ENCODE measurements around the gene PPP6R3.
A peak's percentile ranks its signal among the peaks of the same experiment; 100 is the strongest.
"Not testable (repeated sequence)": the region's sequence is repeated elsewhere in the genome, so short reads cannot be mapped to it uniquely, and the experiment has no call there.

PPP6R3 gene

GRCh38 chr11:68457898-68458249 lies 2.7 kb upstream of the PPP6R3 start:
- DNase-seq, result no peak

DNA sequence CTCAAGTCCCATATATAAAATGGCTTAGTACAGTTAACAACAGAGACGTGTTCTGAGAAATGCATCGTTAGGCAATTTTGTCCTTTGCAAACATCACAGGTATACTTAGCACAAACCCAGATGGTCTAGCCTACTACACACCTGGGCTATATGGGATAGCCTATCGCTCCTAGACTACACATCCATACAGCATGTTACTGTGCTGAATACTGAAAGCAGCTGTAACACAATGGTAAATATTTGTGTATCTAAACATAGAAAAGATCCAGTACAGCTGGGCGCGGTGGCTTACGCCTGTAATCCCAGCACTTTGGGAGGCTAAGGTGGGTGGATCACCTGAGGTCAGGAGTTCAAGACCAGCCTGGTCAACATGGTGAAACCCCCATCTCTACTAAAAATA lies 2.2 kb upstream of the PPP6R3 start:
- not testable (repeated sequence) for DNase-seq

DNA sequence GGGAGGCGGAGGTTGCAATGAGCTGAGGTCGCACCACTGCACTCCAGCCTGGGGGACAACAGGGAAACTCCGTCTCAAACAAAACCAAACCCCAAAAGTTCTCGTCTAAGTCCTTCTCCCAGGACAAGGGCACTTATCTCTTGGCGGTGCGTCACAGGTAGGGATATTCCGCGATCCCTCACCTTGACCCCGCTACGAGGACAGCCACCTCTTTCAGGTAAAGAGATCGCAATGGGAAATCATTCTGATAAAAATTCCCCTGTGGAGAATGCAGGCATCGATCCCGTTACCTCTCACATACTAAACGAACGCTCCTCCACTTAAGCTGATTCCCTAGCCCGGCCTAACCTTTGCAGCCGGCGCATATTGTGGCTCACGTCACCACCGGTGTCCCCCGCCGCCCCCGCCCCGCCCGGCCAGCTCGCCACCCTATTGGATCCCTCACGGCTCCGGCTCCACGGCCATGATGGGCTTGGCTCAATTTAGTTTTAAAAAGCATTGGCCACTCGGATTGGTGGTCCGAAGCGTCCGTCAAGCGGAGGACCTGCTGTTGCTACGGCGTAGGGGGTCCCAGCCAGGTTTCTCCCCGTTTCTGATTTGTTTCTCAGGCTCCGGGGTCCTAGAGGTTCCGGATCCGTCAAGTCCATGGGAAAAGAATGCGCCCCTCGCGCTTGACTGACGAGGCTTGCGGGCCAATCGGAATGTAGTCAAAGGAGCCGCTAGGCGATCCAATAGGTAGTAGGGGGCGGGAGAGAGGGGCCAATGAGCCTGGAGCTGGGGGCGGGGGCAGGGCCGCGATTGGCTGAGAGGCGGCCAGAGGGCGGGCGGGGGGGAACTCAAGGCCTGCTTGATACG lies 439 bp upstream of the PPP6R3 start:
- DNase-seq, result peak; percentile 98

DNA sequence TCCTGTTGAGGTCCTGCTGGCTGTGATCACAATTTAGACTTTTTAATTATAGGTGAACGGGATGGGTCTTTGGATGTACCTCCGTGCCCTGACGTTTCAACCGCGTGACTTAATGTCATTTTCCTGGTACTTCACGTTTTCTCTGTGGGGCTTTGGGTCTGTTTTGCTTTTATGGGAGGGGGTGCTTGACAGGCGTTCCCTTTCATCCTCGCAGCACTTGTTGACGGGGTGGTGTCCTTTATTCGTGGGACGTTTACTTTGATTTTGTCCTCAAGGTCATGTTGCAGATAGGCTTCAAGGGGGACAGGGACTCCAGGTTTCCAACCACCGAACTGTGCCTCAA lies 994 bp downstream of the PPP6R3 start:
- no peak for DNase-seq

DNA sequence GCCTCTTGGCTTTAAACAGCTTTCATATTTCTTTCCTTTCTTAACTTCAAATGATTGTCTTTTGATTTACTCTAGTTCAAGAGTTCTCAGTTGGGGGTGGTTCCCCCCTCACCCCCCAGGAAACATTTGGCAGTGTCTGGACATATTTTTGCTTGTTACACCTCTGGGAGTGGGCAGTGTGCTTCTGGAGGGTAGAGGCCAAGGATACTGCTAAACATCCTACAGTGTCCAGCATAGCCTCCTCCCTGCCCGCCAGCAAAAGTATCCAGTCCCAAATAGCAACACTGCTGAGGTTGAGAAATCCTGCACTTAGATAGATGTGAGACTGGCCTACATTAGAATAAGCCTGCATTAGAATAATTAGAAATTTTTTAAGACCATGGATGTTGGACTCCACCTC lies 3.2 kb downstream of the PPP6R3 start:
- DNase-seq, result no peak

DNA sequence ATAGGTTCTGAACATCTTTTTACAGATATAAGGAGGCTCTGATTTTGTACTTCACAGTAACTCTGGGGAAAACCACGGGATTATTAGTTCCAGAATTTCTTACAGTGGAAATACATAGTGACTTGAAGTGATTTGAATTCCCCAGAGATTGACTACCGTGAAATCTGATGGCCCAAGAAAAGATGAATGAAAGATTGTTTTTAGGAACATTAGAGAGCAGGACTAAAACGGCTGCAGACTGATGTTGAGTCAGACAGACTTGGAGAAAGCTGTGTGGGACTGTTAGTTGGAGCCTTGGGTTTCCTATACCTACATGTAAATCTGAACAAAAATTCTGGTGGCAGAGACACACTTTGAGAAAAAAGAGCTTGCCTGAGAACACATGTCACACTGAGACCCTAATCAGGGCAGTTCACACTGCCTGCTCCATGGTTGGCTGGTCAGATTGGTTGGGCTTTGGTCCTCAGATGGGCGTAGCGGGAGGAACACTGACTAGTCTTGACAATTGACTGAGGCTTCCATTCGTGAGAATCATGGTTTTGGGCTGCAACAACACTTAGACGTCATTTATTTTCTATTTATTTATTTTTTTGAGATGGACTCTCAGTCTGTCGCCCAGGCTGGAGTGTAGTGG lies 6.8 kb downstream of the PPP6R3 start:
- no peak for DNase-seq

DNA sequence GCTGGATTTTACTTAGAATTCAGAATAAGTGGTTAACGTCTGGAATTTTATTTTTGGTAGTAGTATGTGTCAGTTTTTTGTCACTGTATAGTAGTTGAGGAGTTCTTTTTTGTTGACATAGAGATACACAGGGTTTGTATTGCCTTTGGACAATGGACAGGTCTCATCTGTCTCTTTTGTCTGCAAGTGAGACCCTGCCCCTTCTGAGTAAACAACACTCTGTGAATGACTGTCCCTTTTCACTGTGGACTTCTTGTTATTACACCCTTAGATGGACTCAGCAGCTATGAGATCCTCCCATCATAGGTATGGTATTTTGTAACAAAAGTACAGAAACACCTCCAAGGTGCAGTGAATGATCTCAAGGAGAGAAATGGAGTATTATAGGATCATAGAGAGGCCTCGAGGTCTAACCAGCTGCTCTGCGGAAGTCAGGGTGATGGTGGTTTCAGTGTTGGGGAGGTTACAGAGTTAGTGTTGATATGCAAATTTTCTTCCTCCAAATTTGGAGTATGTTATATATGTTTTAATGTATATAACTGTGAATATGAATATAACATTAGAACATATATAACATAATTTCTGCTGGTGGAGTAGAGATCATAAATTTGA lies 7.8 kb downstream of the PPP6R3 start:
- no peak for DNase-seq

- no peak for DNase-seq
These were observed 8.6 kb downstream of the PPP6R3 start for GRCh38 chr11:68469122-68469521.

DNA sequence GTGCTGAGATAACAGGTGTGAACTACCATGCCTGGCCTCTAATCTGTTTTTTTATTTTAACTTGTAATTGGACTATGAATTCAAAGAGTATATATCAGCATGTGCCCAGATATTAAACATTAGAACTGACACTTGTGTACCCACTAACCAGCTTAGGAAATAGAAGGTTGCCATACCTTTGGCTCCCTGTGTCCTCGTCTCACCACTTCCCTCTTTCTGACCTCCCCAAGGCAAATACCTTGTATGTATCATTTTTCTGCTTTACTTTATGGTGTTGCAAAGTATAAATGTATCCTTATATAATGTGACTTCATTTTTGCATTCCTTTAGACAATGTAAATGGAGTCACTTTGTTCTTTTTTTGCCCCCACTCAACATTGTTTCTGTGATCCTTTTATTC lies 9.1 kb downstream of the PPP6R3 start:
- no peak for DNase-seq

GRCh38 chr11:68470304-68470811 lies 9.8 kb downstream of the PPP6R3 start:
- no peak for DNase-seq

GRCh38 chr11:68471360-68472340 lies 11.1 kb downstream of the PPP6R3 start:
- DNase-seq, result peak; percentile 79

DNA sequence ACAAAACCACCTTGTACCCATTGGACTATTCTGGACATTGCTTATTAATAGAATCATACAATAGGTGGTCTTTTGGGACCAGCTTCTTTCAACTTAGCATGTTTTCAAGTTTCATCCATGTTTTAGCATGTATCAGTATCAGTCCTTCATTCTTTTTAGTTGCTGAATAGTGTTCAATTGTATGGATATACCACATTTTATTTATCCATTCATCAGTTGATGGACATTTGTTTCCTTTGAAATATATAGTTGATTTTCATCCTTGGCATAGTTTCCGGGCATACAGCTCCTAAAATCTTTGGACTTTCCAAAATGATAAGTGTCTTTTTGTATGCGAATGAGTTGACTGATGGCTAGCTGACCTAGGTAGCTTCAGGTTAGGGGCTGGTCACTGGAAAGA lies 12.2 kb downstream of the PPP6R3 start:
- DNase-seq, result no peak

DNA sequence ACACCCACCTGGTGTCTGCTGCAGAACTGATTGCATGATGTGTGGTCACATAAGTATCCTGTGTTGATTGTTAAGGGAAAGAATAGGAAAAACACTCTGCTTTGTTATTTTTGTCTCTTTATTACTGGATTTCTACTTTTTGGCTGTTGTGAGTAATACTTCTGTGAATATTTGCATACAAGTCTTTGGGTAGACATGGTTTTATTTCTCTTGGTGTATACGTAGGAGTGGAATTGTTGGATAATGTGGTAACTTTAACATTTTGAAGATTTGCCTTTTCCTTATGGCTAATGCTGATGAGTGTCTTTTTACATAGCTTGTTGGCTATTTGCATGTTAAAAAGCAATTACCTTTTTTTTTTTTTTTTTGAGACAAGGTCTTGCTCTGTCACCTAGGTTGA lies 13.1 kb downstream of the PPP6R3 start:
- no peak for DNase-seq

- DNase-seq, result not testable (repeated sequence)
These were observed 15.1 kb downstream of the PPP6R3 start for GRCh38 chr11:68475626-68476025.

DNA sequence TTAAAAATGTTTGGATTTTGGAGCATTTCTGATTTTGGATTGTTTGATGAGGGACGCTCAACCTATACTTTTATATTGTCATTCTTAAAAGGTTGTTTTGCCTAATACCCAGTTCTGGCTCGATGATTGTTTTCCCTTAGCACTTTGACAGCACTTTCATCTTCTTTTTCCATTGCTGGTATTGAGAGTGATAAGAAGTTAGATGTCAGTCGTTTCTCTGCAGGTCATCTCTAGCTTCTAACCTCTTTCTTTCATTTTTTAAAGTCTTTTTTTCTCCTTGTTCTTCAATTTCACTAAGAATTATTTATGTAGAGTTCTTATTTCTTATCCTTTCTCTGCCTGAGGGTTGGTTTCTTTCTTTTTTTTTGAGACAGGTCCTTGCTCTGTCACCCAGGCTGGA lies 18.8 kb downstream of the PPP6R3 start:
- no peak for DNase-seq

DNA sequence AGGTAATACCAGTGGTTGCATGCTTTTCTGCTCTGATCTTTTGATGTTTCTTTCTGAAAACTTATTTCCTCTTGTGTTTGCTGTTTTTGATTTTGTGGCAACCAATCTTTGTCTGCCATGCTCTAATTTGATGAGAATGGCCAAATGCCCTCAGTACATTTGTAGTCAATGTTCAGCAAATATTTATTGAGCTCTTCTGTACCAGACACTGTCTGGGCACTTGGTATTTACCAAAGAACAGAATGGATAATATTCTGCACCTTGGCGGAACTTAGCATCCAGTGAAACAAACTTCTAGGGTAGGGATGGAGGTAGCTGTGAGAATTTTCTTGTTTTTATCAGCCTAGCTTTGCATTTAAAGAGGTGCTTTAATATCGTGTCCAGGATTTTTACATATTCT lies 19.6 kb downstream of the PPP6R3 start:
- no peak for DNase-seq

DNA sequence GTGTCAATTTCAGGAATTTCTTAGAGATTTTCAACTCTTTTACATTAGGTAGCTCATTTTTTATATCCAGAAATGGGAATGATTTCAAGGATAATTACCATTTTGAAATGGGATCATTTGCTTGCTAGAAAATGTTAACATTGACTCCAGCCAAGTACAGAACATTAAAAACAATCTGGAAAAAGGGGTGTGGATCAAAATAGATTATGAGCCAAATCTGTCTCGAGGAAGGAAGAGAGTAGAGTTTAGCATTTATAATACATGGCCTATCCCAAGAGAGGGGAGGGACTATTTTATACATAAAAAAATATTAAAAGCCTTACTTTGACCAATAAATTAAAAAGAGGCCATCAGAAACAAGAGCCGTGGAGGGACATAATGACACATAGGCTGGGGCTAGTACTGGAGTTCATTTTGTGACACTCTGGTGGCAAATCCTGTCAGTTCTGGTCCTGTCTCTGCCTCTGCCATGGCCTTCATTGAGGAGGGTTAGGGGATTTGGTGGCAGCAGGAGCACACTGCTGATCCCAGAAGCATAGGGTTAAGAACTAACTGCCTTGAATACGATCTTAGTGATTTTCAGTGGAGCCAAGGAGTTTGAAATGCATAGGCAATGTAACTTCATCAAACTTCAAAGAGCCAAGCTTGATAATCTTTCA lies 20.4 kb downstream of the PPP6R3 start:
- no peak for DNase-seq

- no peak for DNase-seq
These were observed 21.2 kb downstream of the PPP6R3 start for GRCh38 chr11:68481579-68482240.

GRCh38 chr11:68488623-68489022 lies 28.1 kb downstream of the PPP6R3 start:
- DNase-seq, result no peak

DNA sequence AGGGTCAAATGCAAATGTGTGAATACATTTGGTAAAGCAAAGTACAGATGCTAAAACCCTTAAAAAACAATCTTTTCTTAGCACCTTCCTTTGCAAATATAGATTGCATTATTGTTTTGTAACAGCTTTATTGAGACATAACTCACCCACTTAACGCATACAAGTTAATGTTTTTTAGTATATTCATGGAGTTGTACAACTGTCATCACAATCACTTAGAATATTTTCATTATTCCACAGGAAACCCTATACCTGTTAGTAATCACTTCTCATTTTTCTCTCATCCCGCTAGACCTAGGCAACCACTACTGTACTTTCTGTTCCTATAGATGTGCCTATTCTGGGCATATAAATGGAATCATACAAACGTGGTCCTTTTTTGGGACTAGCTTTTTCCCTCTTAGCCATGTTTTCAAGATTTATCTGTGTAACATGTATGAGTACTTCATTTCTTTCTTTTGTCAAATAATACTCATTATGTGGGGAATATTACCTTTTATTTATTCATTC lies 34.7 kb downstream of the PPP6R3 start:
- DNase-seq, result no peak

DNA sequence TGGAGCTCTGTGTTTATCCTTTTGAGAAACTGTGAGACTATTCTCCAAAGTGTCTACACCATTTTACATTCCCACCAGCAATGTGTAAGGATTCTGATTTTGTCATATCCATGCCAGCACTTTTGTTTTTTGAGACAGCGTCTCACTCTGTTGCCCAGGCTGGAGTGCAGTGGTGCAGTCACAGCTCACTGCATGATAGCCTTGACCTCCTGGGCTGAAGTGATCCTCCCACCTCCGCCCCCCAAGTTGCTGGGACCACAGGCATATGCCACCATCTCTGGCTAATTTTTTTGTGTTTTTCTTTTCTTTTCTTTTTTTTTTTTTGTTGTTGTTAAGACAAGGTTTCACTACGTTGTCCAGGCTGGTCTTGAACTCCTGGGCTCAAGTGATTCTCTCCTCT lies 35.3 kb downstream of the PPP6R3 start:
- DNase-seq, result no peak

DNA sequence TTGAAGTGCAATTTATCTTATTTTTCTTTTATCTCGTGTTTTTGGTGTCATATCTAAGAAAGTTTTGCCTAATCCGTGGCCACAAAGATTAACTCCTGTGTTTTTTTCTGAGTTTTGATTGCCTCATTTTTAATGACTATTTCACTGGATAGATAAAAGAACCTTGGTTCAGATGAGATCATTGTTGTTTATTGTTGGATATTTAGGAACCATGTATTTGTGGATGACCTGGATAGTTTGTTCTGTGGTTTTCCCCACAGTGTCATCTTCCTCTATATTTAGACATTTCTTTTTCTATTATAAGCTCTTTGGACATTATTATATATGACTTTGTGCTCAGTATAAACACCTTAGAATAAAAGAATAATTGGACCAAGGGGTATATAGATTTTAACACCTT lies 37.2 kb downstream of the PPP6R3 start:
- no peak for DNase-seq
